ENCODE results near the gene SPNS2.

SPNS2 gene

DNA sequence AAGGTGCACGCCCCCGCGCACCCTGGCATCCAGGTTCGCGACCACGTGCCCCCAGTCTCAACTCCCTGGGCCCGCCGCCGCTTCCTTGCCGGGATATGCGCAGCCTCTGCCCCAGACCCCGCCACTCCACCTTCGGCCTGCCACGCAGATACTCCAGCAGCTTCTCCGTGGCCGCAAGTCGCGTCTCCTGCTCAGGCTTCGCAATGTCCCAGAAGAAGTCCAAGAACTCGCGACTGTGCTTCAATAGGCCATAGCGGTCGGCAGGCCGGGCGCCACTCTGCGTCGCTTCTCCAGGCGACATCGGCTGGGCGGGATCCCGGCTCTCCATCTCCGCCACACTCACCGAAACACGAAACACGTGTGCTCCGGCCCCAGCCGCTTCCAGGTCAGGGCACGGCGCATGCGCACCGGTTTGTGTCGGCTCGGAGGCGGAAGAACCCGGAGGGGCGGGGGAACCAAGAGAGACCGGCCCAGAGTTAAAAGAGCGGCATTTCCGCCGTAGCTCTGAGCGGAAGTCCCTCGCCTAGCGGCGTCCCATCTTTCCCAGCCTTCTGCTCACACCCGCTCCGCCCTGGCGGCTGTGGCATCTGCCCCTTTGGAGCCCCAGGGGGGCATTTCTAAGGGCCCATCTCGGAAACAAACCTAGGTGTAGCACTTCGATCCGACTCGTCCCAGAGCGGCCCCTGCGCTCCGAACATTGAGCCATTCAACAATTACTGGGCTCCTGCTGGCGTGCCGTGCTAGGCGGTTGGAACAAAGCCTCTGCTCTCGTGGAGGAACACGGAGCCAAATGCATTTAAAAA, 56.5 kb downstream of the SPNS2 start, which contains the start of gene MYBBP1A:
Gene MYBBP1A, minus strand, starts transcription at position 388 of the 803 bp plus-strand sequence. Its CDS starts 60 bp downstream, at position 328.
- peak; percentile 98 for DNase-seq

- DNase-seq, result no peak
These were observed 57.4 kb downstream of the SPNS2 start for GRCh38 chr17:4555873-4556759.

DNA sequence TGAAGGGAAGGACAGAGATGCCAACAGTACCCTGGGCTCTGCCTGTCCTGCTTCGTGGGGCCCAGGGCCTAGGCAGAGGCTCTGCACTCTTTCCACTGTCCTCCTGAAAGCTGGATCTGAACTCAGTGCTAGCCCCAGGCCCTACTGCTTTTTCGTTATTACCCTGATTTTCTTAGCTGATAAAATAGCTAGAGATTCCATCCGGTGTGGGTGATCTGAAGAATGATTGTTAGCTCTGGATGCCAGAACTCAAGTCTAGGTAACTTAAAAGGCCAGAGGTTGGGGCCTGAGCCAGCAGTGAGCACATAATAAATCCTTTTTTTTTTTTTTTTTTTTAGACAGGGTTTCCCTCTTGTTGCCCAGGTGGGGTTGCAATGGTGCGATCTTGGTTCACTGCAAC, 58.3 kb downstream of the SPNS2 start:
- no peak for DNase-seq

DNA sequence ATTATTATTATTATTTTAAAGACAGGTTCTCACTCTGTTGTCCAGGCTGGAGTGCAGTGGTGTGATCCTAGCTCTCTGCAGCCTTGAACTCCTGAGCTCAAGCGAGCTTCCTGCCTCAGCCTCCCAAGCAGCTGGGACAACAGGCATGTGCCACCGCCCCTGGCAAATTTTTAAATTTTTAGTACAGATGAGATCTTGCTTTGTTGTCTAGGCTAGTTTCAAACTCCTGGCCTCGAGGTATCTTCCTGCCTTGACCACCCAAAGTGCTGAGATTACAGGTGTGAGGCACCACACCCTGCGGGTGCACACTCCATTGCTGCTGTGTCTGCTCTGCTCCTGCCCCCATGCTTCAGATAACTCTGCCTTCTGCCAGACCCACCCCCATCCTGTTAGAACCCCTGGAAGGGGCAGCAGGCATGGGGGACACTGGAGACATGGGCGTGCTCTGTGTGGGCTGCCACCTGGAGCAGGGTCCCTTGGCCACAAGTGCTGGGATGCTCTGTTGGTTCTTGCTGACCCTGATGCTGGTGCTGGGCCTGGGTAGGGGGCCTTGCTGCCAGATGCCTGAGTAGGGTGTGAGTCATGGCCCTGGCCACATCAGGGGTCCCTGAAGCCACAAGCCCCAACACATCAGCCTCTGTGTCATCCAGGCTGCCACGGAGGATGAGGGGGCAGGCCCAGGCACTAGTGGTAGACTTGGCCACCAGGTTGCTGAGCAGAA, 59.1 kb downstream of the SPNS2 start:
- no peak for DNase-seq

GRCh38 chr17:4558347-4558971, 59.8 kb downstream of the SPNS2 start:
- no peak for DNase-seq

GRCh38 chr17:4559139-4559791, 60.6 kb downstream of the SPNS2 start:
- no peak for DNase-seq

GRCh38 chr17:4559966-4560365, 61.3 kb downstream of the SPNS2 start:
- peak; percentile 23 for DNase-seq

DNA sequence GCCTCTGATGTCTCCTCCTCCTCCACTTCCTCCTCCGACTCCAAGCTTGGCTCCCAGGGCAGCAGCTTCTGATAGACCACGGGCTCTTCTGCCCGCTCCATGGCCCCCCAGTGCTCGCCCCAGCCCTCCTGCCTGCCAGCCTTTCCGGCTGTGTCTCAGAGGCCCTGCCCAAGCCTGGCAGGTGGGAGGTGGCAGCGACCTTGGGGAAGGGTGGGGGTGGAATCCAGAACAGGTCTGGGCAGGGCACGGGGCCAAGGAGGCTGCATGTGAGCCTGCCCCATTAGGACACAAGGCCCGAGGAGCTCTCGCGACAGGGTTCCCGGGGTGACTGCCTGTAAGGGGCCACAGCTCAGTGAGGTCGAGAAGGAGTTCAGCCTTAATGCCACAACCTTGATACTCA, 61.7 kb downstream of the SPNS2 start, which contains the start of gene GGT6:
Gene GGT6, minus strand, starts transcription at position 157 of the 400 bp plus-strand sequence. Its CDS starts 56 bp downstream, at position 101.
- peak; percentile 47 for DNase-seq

GRCh38 chr17:4560837-4561256, 62.2 kb downstream of the SPNS2 start:
- DNase-seq, result peak; percentile 32

DNA sequence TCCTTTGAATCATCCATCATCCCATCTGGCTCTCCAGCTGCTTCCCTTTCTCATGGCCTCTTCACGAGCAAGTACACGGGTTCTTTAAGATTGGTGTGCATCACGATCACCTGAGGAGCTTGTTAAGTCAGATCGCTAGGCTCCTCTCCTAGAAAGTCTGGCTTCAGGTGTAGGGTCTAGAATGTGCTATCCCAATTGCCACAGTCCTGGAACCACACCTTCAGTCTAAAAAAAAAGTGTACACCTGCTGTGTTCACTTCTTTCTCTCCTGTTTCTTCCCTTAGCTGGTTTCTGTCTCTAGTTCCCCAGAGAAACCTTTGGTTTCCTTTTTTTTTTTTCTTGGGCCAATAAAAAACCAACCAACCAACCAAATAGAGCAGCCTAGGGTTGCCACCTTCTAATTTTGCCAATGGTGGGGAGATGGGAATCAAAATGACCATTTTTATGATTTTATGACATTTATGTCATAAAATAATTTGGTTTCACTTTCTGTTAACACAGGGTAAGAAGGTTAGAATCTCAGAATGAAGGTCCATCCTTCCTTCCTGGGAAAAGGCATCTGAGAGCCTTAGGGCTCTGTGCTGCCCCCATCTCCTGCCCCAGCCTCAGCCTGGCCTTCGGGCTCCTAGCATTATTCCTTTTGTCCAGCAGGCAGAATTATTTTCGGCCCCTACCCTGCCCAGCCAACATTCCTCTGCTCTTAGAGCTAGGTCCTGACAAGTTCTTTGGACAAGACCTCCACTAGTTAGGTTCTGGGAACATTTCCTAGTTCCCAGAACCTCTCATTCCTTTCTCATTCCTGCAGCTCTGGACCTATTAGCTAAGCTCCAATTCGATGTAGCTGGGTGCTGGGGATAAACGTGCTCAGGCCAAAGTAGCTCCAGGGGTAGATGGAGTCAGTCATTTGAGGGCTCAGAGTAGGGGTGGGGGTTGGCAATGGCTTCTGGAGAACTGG, 63.6 kb downstream of the SPNS2 start:
- DNase-seq, result peak; percentile 90

GRCh38 chr17:4565209-4566141, 66.8 kb downstream of the SPNS2 start:
- DNase-seq, result peak; percentile 91

DNA sequence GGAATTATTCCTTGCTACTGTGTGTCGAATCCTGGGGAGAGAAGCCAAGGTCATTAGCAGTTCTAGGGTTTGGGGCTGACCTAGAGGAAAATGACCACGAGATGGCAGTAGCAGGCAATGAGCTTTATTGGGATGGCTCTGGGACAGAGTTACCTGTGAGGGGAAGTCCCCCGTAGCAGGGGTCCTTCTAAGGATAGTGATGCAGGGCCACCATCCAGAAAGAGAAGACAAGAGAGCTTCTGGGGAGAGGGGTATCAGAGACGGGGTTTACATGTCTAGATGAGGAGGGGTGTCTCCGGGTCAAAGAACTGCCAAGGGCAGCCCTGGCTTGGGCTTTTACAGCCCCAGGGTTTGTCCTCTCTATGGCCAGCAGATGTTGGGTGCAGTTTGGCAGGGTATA, 68.1 kb downstream of the SPNS2 start:
- peak; percentile 73 for DNase-seq

GRCh38 chr17:4569591-4569990, 70.9 kb downstream of the SPNS2 start:
- DNase-seq, result no peak

GRCh38 chr17:4572131-4572530, 73.5 kb downstream of the SPNS2 start:
- DNase-seq, result no peak

- DNase-seq, result no peak
These were observed 74.4 kb downstream of the SPNS2 start for GRCh38 chr17:4573115-4573514.

GRCh38 chr17:4573669-4574068, 75.0 kb downstream of the SPNS2 start:
- no peak for DNase-seq

- DNase-seq, result no peak
These were observed 75.9 kb downstream of the SPNS2 start for GRCh38 chr17:4574448-4575045.

GRCh38 chr17:4576161-4576558, 77.5 kb downstream of the SPNS2 start:
- no peak for DNase-seq

- no peak for DNase-seq
These were observed 78.1 kb downstream of the SPNS2 start for GRCh38 chr17:4576729-4577322.

All from NCI-H2171 treated with DMSO at 0.1 percent for 48 hours (cell line).